Measurements from ENCODE around the gene CPPED1.

CPPED1 gene

DNA sequence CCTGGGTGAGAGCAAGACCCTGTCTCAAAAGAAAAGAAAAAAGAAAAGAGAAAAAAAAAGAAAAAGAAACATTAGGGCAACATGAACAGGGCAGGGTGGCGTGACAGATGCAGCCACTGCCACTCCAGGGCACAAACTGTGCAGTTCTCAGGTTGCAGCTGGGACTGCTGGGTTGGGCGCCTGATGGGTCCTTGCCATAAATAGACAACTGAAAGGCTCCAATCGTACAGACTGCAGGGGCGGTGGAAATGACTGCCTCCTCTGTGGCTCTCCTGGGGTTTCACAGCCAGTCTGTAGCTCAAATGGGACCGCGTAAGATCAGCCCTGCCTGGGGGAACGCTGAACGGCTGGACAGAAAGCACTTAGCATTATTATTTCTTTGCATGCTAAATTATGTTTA, 130.7 kb downstream of the CPPED1 start:
- DNase-seq (ENCODE audit: extremely low read depth, low read depth): no peak
- no peak overlapping the region for H3K4me3 ChIP-seq (replicated peaks; ENCODE audit: low read depth, low read length)
- TF ChIP-seq, protein P1, sequence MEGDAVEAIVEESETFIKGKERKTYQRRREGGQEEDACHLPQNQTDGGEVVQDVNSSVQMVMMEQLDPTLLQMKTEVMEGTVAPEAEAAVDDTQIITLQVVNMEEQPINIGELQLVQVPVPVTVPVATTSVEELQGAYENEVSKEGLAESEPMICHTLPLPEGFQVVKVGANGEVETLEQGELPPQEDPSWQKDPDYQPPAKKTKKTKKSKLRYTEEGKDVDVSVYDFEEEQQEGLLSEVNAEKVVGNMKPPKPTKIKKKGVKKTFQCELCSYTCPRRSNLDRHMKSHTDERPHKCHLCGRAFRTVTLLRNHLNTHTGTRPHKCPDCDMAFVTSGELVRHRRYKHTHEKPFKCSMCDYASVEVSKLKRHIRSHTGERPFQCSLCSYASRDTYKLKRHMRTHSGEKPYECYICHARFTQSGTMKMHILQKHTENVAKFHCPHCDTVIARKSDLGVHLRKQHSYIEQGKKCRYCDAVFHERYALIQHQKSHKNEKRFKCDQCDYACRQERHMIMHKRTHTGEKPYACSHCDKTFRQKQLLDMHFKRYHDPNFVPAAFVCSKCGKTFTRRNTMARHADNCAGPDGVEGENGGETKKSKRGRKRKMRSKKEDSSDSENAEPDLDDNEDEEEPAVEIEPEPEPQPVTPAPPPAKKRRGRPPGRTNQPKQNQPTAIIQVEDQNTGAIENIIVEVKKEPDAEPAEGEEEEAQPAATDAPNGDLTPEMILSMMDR (IDR thresholded peaks at IDR 0.05; ENCODE audit: low read depth, low read length, missing control alignments): no peak

DNA sequence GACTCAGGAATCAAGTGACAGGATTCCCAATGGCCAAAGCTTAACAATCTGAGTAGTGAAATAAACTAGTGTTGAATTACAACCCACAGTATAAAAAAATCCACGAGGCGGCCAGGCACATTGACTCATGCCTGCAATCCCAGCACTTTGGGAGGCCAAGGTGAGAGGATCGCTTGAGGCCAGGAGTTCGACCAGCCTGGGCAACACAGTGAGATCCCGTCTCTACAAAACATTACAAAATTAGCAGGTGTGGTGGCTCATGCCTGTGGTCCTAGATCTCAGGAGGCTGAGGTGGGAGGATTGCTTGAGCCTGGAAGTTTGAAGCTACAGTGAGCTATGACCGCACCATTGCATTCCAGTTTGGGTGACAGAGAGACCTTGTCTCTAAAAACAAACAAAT, 133.8 kb downstream of the CPPED1 start:
- no peak for DNase-seq (ENCODE audit: extremely low read depth, low read depth)
- H3K4me3 ChIP-seq (replicated peaks; ENCODE audit: low read depth, low read length): no peak overlapping the region
- TF ChIP-seq, protein P1 (IDR thresholded peaks at IDR 0.05; ENCODE audit: low read depth, low read length, missing control alignments): no peak

DNA sequence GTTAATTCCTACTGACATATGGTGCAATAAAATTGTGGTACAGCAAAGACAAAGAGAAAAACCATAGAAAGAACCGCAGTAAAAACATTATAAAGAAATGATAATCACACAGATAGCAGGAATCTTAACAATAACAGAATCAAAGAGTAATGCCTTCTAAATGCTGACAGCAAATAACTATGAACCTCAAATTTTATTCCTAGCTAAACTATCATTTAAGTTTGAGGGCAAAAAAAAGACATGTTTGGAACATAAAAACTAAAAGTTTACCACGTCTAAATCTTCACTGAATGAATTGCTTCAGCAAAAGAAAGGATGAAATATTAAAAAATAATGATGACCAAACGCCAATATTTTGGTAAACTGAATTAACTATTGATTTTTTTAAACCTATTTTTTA, 135.8 kb downstream of the CPPED1 start:
- no peak for DNase-seq (ENCODE audit: extremely low read depth, low read depth)
- no peak overlapping the region for H3K4me3 ChIP-seq (replicated peaks; ENCODE audit: low read depth, low read length)
- TF ChIP-seq, protein P1 (IDR thresholded peaks at IDR 0.05; ENCODE audit: low read depth, low read length, missing control alignments): no peak

DNA sequence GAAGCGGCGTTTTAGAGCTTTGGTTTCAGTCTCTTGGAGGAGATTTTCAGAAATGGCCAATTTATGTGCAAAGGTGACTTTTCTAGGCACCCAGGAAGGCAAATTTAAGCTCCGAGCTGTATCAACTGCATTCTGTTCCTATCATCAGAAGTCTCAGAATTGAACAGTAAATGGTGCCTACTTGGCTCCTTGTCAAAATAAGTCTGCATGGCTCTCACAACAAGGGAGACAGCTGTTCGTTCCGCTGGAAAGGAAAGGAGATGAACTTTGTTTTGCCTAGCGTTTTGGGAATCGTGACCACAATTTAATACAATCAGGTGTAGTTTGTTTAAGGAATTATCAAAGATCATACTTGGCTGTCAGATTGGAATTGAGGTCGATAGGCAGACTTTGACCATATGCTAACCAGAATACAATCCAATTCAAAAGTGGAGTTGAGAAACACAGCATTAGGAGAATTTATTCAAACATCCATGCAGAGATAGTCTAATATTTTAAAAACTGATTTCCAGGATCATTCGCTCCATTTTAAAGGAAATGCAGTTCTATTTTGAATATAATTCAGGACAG, 139.4 kb downstream of the CPPED1 start:
- no peak for DNase-seq (ENCODE audit: extremely low read depth, low read depth)
- TF ChIP-seq, protein P1 (IDR thresholded peaks at IDR 0.05; ENCODE audit: low read depth, low read length, missing control alignments): no peak

DNA sequence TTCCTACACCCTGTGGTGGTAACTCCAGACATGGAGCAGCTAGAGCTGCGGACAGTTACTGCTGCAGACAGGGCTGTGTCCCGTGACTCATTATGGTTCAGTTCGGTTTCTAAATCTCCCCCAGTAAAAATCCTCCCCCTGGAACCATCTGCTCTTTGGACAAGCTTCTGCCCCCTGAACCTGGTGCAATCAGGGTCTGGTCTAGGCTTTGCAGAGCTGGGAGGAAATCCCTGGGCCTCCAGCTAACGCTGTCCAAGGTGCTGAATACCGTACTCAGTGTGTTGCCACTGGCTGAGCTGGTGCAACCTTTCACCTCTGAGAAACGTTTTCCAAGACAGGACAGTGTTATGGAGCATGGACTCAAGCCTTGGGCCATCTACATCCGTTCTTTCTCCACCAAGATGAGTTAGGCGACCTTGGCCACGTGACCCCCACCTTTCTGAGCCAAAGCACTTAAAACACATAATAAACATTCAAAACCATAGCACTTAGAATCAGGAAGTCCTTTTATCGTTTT, 142.0 kb downstream of the CPPED1 start:
- DNase-seq (ENCODE audit: extremely low read depth, low read depth): peak; percentile 27
- TF ChIP-seq, protein P1 (IDR thresholded peaks at IDR 0.05; ENCODE audit: low read depth, low read length, missing control alignments): no peak
- H3K4me3 ChIP-seq (replicated peaks; ENCODE audit: low read depth, low read length): no peak overlapping the region

More for the DNA sequence above, 139.4 kb downstream of the CPPED1 start:
- no peak overlapping the region for H3K4me3 ChIP-seq (replicated peaks; ENCODE audit: low read depth, low read length)

DNA sequence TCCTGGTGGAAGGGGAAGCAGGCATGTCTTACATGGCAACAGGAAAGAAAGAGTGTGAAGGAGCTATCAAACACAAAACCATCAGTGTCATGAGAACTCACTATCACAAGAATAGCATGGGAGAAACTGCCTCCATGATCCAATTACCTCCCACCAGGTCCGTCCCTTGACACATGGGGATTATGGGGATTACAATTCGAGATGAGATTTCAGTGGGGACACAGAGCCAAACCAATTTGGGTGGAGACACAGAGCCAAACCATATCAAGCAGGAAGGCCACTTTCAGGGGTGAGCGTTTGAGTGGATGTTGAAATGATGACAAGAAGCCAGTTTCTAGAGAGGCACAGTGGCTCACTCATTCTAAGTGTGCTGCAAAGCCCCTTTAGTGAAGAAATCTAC, 143.8 kb downstream of the CPPED1 start:
- no peak overlapping the region for H3K4me3 ChIP-seq (replicated peaks; ENCODE audit: low read depth, low read length)
- no peak for DNase-seq (ENCODE audit: extremely low read depth, low read depth)
- TF ChIP-seq, protein P1 (IDR thresholded peaks at IDR 0.05; ENCODE audit: low read depth, low read length, missing control alignments): no peak

DNA sequence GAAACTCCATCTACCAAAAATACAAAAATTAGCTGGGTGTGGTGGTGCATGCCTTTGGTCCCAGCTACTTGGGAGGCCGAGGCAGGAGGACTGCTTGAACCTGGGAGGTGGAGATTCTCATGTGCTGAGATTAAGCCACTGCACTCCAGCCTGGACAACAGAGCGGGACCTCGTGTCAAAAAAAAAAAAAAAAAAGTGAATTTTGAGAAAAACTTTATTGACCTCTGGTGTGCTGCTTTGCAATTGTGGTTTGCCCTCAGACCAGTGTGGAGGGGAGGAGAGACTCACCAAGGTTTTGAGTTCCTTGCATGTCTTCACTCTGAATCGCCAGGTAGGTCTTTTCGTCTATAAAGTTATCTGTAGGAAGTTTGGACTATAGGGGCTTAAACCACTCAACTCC, 145.2 kb downstream of the CPPED1 start:
- DNase-seq (ENCODE audit: extremely low read depth, low read depth): no peak

More for the DNA sequence above, 145.2 kb downstream of the CPPED1 start:
- no peak overlapping the region for H3K4me3 ChIP-seq (replicated peaks; ENCODE audit: low read depth, low read length)
- TF ChIP-seq, protein P1 (IDR thresholded peaks at IDR 0.05; ENCODE audit: low read depth, low read length, missing control alignments): no peak
